Measurements from ENCODE around the gene MCAM.

- no peak for TF ChIP-seq CTCF (IDR thresholded peaks at IDR 0.05)
- TF ChIP-seq EP300 (IDR thresholded peaks at IDR 0.05), result no peak
- TF ChIP-seq POLR2AphosphoS5 (IDR thresholded peaks at IDR 0.05), result peak in 1 of 3 donors; percentile 33
- no peak for TF ChIP-seq POLR2A (IDR thresholded peaks at IDR 0.05)
These were observed 47.1 kb upstream of the MCAM start for GRCh38 chr11:119363851-119364590.
